ENCODE results near the gene IRX3.

DNA sequence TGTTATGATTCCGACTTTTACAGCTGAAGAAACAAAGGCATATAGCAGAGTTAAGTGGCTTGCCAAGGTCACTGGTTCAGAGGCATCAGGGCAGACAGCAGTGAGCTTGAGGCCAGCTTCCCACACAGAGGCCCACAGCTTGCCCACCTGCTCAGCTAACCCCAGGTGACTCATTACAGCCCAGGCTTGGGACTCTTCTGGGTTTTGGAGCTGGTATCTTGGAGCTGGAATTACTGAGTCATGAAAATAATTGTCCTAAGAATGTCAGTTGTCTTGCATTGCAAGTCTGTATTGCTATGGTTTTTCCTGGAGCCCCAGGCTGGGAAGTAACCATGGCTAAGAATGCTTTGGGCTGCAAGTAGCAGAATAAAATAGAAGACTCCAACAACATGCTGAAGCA is 32.4 kb upstream of the IRX3 start:
- TF ChIP-seq EZH2 (IDR thresholded peaks at IDR 0.05) (no peak), POLR2AphosphoS5 (IDR thresholded peaks at IDR 0.05; ENCODE audit: borderline replicate concordance, low read depth, low read length) (no peak)

All from SK-N-MC (cell line).